Ammon's horn (tissue), 1 donor: ENCODE data around the gene HAPLN3.

Source experiments
- DNase-seq: peaks from one replicate; pipeline ENCODE4 v3.0.0-alpha.2; 2016; ENCODE audit warnings: low spot score

HAPLN3 gene

DNA sequence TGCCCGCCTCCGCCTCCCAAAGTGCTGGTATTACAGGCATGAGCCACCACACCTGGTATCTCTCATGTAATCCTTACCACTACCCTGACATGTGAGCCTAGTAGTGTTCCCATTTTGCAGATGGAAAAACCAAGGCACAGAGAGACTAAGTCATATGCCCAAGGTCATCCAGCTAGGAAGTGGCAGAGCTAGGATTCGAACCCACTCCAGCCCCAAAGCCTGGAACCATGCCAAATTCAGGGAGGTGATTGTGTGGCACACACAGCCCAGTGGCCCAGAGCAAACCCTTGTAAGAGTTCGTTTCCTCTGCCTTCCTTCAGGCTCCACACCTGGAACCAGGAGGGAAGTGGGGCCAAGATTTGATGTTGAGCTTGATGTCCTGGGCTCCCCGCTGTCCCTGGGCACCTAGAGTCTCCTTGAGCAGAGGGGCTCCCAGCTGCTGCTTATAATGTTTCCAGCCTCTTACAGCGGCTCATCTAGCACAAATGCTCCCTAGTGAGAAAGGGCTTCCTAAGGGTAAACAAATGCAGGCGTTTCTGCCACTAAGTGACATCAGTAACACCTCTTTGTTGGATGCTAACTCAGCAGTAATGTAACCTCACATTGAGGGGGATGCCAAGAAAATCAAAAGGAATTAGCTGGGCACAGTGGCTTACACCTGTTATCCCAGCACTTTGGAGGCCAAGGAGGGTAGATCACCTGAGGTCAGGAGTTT lies 3.6 kb downstream of the HAPLN3 start:
- no peak for DNase-seq

- no peak for DNase-seq
These were observed 4.8 kb downstream of the HAPLN3 start for GRCh38 chr15:88890495-88890894.

GRCh38 chr15:88888719-88889118 lies 6.6 kb downstream of the HAPLN3 start:
- DNase-seq: no peak

GRCh38 chr15:88887068-88887580 lies 8.2 kb downstream of the HAPLN3 start:
- no peak for DNase-seq

GRCh38 chr15:88882785-88883184 lies 12.6 kb downstream of the HAPLN3 start:
- DNase-seq: no peak

- no peak for DNase-seq
These were observed 13.6 kb downstream of the HAPLN3 start for GRCh38 chr15:88881775-88882174.

- no peak for DNase-seq
These were observed 14.2 kb downstream of the HAPLN3 start for GRCh38 chr15:88880944-88881740.

- DNase-seq: no peak
These were observed 16.6 kb downstream of the HAPLN3 start for GRCh38 chr15:88878720-88879184.

- DNase-seq: no peak
These were observed 17.4 kb downstream of the HAPLN3 start for GRCh38 chr15:88877906-88878305.

- DNase-seq: no peak
These were observed 17.9 kb downstream of the HAPLN3 start for GRCh38 chr15:88877415-88877814.

GRCh38 chr15:88876573-88876972 lies 18.8 kb downstream of the HAPLN3 start:
- no peak for DNase-seq

DNA sequence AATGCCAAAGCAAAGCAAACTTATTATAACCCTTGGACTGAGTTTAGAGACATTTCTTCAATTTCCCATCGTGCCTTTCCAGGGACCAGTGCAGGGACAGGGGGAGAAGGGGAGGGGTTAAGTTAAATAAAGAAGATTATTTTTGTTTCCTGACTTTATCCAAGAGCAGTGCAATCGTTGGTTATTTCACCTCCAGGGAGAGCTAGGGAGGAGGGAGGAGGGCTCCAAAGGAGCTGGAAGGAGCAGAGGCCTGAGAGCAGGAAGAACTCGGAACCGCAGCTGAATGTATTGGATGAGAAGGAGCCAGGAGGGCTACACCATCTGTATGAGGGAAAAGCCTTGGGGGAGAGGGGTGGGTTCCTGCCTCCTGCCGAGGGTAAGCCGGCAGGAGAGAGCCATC lies 20.7 kb downstream of the HAPLN3 start:
- DNase-seq: no peak

DNA sequence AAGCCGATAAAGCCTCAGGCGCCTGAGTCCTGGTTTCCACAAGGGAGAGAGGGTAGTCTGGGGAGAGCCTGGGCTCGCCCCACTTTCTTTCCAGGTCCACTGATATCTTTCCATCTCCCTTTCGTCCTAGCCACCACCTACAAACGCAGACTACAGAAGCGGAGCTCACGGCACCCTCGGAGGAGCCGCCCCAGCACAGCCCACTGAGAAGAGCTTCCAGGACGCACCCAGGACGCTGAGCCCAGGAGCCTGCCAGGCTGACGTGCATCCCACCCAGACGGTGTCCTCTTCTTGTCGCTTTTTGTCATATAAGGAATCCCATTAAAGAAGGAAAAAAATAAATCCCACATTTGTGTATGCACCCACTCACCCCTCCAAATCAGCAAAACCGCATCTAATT lies 21.1 kb downstream of the HAPLN3 start:
- no peak for DNase-seq

DNA sequence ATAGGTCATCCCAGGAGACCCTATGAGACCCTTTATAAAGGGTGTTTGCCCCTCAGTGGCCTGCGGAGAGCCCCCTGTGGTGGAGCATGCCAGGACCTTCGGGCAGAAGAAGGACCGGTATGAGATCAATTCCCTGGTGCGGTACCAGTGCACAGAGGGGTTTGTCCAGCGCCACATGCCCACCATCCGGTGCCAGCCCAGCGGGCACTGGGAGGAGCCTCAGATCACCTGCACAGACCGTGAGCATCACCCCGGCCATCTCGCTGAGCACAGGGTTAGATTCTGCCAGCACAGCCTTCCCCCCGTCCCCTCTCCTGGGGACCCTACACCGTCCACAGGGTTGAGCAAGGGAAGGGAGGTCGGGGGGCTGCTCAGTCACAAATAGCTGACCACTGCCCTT lies 21.6 kb downstream of the HAPLN3 start:
- DNase-seq: no peak

GRCh38 chr15:88872706-88873105 lies 22.6 kb downstream of the HAPLN3 start:
- DNase-seq: no peak

DNA sequence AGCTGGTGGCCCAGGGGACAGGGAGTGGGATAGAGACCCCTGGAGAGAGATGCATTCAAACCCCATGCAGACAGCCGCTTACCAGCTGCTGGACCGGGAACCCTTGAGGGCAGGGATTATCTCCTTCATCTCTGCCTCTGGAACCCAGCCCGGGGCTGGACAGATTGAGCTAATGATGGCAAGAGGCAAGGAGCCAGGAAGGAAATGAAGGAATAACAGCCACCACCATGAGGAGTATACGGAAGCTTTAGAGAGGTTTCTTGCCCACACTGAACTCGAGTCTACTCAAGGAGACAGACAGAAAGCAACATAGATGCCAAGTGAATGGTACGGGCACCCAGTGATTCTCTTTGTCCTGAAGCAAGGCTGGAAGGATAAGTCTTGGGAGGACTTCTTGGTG lies 23.2 kb downstream of the HAPLN3 start:
- DNase-seq: no peak

GRCh38 chr15:88871313-88871712 lies 24.0 kb downstream of the HAPLN3 start:
- DNase-seq: no peak

DNA sequence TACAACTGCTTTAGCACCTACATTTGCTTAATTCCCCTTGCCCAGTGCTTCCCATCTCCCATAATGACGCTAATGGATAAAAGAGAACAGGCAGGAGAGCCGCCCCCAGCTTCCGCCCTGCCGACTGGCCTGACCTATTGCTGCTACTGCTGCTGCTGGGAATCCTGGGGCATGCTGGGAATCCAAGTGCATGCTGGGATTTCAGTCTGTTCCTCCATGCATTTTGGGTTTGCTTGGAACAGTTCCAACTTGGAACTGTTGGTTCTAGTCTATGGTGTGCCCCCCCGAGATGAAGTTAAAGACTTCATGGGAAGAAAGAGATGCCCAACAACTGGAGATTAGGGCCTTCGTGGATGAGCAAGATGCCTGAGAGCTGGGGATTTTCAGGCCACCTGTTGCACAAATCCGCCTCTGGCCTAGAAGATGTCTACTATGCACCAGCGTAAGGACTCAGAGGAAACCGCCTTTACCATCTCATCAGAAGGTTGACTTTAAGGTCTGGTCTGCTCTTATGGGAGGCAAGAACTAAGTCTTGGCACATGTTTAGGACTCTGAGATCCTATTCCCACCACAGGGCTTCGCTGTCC lies 29.0 kb downstream of the HAPLN3 start:
- no peak for DNase-seq

DNA sequence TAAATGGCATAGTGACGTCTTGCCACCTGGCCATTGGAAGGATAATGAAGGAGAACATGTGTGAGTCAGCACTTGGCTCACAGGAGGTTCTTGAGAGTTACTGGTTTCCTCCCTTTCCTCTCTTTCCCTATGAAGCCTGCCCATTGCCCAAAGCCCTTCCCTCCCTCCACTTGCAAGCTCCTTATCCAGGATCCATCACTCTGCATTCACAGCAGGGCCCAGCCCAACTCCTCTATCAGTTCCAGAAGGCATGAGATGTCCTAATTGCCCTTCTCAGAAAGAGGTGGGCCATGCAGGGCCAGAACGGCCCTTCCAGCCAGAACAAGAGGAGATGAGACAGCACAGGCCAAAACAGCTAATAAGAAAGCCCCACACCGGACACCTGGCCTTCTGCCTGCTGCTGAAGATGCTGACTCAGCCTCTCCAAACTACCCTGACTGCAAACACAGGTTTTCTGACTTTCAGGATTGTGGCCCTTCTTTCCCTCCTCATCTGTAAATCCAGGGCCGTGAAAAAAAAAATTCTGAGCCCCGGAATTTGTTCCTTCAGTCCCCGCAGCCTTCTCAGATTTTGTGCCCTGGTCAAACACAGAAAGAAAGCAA lies 29.7 kb downstream of the HAPLN3 start:
- no peak for DNase-seq

DNA sequence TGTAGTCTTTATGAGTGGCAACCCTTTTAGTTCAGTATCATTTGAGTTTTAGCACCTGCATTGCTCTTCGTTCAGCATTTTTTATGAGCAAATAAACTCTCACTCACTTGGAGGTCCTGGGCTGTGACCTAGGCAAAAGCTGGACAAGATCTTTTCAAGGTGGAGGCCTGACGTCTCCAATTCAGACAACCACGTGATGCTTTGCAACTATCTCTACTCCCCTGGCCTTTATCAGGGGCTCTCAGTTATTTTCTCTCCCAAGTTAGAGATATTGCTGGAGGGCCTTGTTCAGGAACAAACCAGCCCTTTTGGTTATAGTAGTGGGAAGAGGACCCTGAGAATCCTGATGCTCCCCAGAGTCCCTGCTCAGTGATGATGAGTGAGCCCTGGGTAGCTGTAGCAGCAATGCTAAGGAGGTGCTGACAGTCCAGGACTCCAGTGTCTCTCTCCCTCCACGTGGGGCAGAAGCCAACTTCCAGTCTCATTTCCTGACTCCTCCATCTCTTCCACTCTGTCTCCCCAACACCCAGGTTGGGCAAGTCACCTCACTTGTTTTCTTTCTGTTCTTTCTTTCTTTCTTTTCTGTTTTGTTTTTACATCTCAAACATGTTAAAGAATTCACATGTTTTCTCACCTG lies 30.4 kb downstream of the HAPLN3 start:
- no peak for DNase-seq

DNA sequence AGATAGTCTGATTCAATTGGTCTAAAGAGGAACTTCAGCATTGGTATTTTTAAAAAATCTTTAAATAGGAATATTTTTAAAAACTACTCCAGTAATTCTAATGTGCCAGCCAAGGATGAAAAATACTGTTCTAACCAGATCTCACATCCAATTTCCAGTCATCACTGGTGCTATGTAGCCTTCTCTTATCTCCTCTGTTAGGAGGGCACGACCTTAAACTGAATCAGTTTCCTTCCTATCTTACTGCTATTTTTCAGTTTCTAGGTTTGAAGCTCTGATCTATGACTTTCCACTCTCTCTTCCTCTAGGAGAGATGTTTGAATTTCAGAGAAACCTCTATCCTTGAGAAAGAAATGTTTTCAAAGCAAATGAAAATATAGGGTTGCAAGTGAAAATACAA lies 31.9 kb downstream of the HAPLN3 start:
- no peak for DNase-seq

GRCh38 chr15:88860212-88860611 lies 35.1 kb downstream of the HAPLN3 start:
- no peak for DNase-seq
